GM21390 (cell line): Measurements from ENCODE around the gene KCNA2.

Source experiments
- ATAC-seq: cut with Tn5 transposase; IDR thresholded peaks from one replicate; pipeline ENCODE4 v1.9.1; 2021; ENCODE audit not compliant: unreplicated experiment

KCNA2 gene

GRCh38 chr1:110604586-110605148 is 1.5 kb downstream of the KCNA2 start:
- no peak for ATAC-seq

- ATAC-seq = no peak
Observed at GRCh38 chr1:110603058-110603457, 3.1 kb downstream of the KCNA2 start.

- ATAC-seq = no peak
Observed at GRCh38 chr1:110602466-110602865, 3.7 kb downstream of the KCNA2 start.

GRCh38 chr1:110601332-110601731 is 4.8 kb downstream of the KCNA2 start:
- no peak for ATAC-seq

GRCh38 chr1:110600716-110601115 is 5.4 kb downstream of the KCNA2 start:
- no peak for ATAC-seq

- ATAC-seq = no peak
Observed at GRCh38 chr1:110597966-110598365, 8.2 kb downstream of the KCNA2 start.

GRCh38 chr1:110596312-110596711 is 9.8 kb downstream of the KCNA2 start:
- ATAC-seq = no peak

GRCh38 chr1:110595353-110595710 is 10.8 kb downstream of the KCNA2 start:
- no peak for ATAC-seq

GRCh38 chr1:110594456-110595352 is 11.5 kb downstream of the KCNA2 start:
- no peak for ATAC-seq

GRCh38 chr1:110593902-110594301 is 12.3 kb downstream of the KCNA2 start:
- ATAC-seq = no peak

- ATAC-seq = no peak
Observed at GRCh38 chr1:110591956-110592355, 14.2 kb downstream of the KCNA2 start.

GRCh38 chr1:110588991-110589390 is 17.2 kb downstream of the KCNA2 start:
- no peak for ATAC-seq

GRCh38 chr1:110588486-110588885 is 17.7 kb downstream of the KCNA2 start:
- no peak for ATAC-seq

- ATAC-seq = no peak
Observed at GRCh38 chr1:110587906-110588305, 18.3 kb downstream of the KCNA2 start.

GRCh38 chr1:110585481-110585880 is 20.7 kb downstream of the KCNA2 start:
- no peak for ATAC-seq

- no peak for ATAC-seq
Observed at GRCh38 chr1:110584045-110584444, 22.1 kb downstream of the KCNA2 start.

- ATAC-seq = no peak
Observed at GRCh38 chr1:110583505-110583904, 22.7 kb downstream of the KCNA2 start.

GRCh38 chr1:110582378-110582777 is 23.8 kb downstream of the KCNA2 start:
- no peak for ATAC-seq

GRCh38 chr1:110581682-110582145 is 24.4 kb downstream of the KCNA2 start:
- no peak for ATAC-seq

- no peak for ATAC-seq
Observed at GRCh38 chr1:110580244-110580643, 25.9 kb downstream of the KCNA2 start.

GRCh38 chr1:110579460-110579859 is 26.7 kb downstream of the KCNA2 start:
- no peak for ATAC-seq

- no peak for ATAC-seq
Observed at GRCh38 chr1:110576441-110576840, 29.7 kb downstream of the KCNA2 start.
